Adrenal gland (tissue), 5 donors: ENCODE data around the gene KCNRG.

Experiments
- CTCF ChIP-seq, 6 experiments: fragments of 450-650 bp in 4 of 6; fragments of 200-600 bp in 2 of 6; sonication (generic) in 1 of 6; IDR thresholded peaks; 1 replicate in 5 of 6; 2 replicates in 1 of 6; pipeline versions ENCODE4 v1.5.1 to v1.8.0; 2016 to 2021; ENCODE audit warnings: antibody characterized with exemption in 6 of 6, mild to moderate bottlenecking in 2 of 6, moderate library complexity in 1 of 6
- POLR2A ChIP-seq, 2 donors: fragments of 450-650 bp; IDR thresholded peaks; one replicate each; pipeline ENCODE4 v1.6.1; 2017; ENCODE audit warnings: antibody characterized with exemption in 2 of 2, mild to moderate bottlenecking in 2 of 2, moderate library complexity in 1 of 2
- donor health status: DM: no; HTN: no; CAD: no.

DNA sequence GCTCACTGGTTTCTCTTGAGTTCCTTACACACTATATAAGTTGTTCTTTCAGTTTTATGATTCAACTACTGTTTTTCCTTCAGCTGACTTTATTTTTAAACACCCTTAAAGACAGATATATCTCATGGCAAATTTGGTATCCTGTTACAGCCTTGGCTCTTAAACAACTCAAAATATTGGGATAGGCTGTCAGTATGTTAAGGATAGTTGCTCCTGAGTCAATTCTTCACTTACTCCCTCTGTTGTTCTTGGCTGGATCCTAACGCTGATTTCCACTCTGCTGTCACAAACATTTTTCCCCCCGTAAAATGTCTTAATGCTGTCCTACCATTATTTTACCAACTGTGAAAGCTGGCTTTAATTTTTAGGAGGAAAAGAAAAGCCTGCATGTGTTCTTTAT lies 1.2 kb downstream of the KCNRG start:
- no peak for TF ChIP-seq CTCF (IDR thresholded peaks at IDR 0.05)
- no peak for TF ChIP-seq POLR2A (IDR thresholded peaks at IDR 0.05)
